Mucosa of rectum (tissue), 2 donors: ENCODE data around the gene CCDC38.
A peak's percentile ranks its signal among the peaks of the same experiment; 100 is the strongest.

Source experiments
- H3K27ac ChIP-seq, 2 donors: one replicate each; pipeline ENCODE4 v1.7.0; 2013; ENCODE audit warnings: inconsistent platforms in 2 of 2, low read depth in 2 of 2, low read length in 2 of 2
- H3K27me3 ChIP-seq, 2 donors: one replicate each; pipeline ENCODE4 v1.7.0; 2013; ENCODE audit warnings: low read length in 2 of 2; ENCODE audit not compliant: control insufficient read depth in 2 of 2, insufficient read depth in 2 of 2
- H3K36me3 ChIP-seq, 2 donors: one replicate each; pipeline ENCODE4 v1.7.0; 2013; ENCODE audit warnings: low read length in 2 of 2; ENCODE audit not compliant: control insufficient read depth in 2 of 2, insufficient read depth in 2 of 2
- H3K4me1 ChIP-seq, 2 donors: one replicate each; pipeline ENCODE4 v1.7.0; 2013; ENCODE audit warnings: low read length in 2 of 2, mild to moderate bottlenecking in 1 of 2; ENCODE audit not compliant: control insufficient read depth in 2 of 2, insufficient read depth in 2 of 2
- H3K4me3 ChIP-seq, 2 donors: one replicate each; pipeline ENCODE4 v1.7.0; 2013; ENCODE audit warnings: low read length in 2 of 2
- H3K9ac ChIP-seq, 2 donors: one replicate each; pipeline ENCODE4 v1.7.0; 2013; ENCODE audit warnings: low read length in 2 of 2, low read depth in 1 of 2, mild to moderate bottlenecking in 1 of 2
- H3K9me3 ChIP-seq, 2 donors: one replicate each; pipeline ENCODE4 v1.7.0; 2013; ENCODE audit warnings: low read length in 2 of 2; ENCODE audit not compliant: control insufficient read depth in 2 of 2
- donor health status: healthy.
- donor health status: Normal muscosa, but diverticular disease.

The CCDC38 gene

DNA sequence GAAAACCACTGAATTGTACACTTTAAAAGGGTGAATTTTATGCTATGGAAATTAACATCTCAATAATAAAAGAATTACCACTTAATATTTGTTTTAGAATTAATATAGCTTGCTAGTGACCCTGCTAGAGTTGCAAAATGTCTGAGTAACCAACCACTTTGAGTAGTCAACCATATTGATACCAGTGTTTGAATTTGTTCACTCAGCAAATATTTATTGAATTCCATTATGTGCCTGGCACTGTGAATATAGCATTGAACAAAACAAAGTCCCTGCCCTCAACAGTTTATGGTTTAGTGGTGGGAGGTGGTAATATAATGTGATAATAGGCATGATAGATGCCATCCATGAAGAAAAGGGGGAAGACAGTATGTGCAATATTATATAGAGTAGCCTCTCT, 79.1 kb downstream of the CCDC38 start:
- Histone ChIP-seq H3K27me3 (no peaks in the 10 kb centered on the region), H3K36me3 (peaks cover 22 to 37% of the 10 kb centered on the region in 2 donors), H3K4me1 (peaks cover 12 to 13% of the 10 kb centered on the region in 2 donors), H3K9me3 (no peaks in the 10 kb centered on the region), H3K4me3 (no peak overlapping the region), H3K27ac (no peak overlapping the region), H3K9ac (no peak overlapping the region)

DNA sequence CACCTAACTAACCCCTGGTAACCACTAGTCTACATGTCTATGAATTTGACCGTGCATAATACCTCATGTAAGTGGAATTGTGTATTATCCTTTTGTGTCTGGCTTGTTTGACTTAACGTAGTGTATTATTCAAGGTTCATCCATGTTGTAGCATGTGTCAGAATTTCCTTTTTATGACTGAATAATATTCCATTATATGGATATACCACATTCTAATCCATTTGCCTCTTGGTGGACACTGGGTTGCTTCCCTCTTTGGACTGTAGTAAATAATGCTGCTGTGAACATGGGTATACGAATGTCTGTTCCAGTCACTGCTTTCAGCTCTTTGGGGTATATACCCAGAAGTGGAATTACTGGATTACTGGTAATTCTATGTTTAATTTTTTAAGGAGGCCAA, 80.4 kb downstream of the CCDC38 start:
- no peaks in the 10 kb centered on the region for H3K27me3 ChIP-seq
- H3K36me3 ChIP-seq = peaks cover 18 to 30% of the 10 kb centered on the region in 2 donors
- H3K9ac ChIP-seq = no peak overlapping the region
- H3K27ac ChIP-seq = no peak overlapping the region
- H3K4me1 ChIP-seq = peaks cover 13 to 14% of the 10 kb centered on the region in 2 donors
- no peaks in the 10 kb centered on the region for H3K9me3 ChIP-seq
- H3K4me3 ChIP-seq = no peak overlapping the region

DNA sequence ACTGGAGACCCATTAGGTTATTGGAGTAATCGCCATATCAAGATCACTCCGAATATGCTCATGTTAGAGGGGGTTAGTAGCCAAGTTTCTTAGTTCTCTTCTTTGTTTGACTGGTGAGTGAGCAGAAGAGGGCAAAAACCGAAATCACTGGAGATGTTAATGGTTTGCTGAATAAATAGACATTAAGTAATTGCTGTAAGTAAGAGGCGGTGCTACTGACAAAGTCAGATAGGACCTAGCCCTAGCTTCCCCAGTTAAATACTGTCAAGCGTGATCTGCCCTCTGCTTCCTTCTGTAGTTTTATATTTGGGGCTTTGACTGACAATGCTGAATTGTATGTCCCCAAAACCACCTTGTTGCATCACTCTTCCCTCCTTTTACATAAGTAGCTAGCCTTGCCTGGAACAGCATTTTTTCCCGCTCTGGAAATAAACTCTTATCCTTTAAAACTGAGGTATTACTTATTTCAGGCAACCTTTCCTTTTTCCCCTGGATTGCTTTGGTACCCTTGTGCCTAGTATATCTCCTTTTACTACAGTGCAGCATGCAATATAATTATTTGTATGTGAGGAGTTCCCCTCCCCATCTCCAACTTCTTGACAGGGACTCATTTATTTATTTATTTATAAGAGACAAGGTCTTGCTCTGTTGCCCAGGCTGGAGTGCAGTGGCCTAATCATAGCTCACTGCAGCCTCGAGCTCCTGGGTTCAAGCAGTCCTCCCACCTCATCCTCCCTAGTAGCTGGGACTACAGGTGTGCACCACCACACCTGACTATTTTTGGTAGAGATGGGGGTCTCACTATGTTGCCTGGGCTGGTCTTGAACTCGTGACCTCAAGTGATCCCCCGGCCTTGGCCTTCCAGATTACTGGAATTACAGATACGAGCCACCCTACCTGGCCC, 82.2 kb downstream of the CCDC38 start:
- H3K9me3 ChIP-seq = no peaks in the 10 kb centered on the region
- H3K27me3 ChIP-seq = no peaks in the 10 kb centered on the region
- H3K4me3 ChIP-seq = peak overlapping the region; percentile 84 to 92
- H3K4me1 ChIP-seq = peaks cover 13 to 14% of the 10 kb centered on the region in 2 donors
- H3K9ac ChIP-seq = peak overlapping the region in 1 of 2 donors; percentile 9
- no peak overlapping the region for H3K27ac ChIP-seq
- H3K36me3 ChIP-seq = peaks cover 14 to 25% of the 10 kb centered on the region in 2 donors

DNA sequence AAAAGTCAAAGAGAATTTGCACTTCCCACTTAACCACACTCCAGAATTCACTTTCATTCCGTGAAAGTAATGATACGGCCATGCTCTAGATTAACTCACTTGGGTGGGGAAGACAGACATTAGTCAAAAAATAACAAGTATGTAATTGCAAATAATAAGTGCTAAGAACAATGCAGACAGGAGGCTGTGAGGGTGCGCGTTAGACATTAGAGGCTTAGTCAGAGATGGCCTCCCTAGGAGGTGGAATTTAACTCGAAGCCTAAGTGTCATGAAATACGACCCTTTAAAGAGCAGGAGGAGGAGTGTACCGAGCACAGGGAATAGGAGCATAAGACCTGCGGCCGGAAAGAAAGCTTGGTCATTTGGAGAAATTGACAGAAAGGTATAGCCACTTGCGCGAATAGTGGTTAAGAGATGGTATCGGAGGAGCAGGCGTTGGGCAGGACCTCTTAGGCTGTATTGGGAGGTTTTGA, 83.0 kb downstream of the CCDC38 start:
- H3K36me3 ChIP-seq = peaks cover 14 to 24% of the 10 kb centered on the region in 2 donors
- H3K4me1 ChIP-seq = peaks cover 13 to 14% of the 10 kb centered on the region in 2 donors
- H3K4me3 ChIP-seq = peak overlapping the region; percentile 84 to 92
- peak overlapping the region; percentile 69 to 74 for H3K27ac ChIP-seq
- H3K9me3 ChIP-seq = no peaks in the 10 kb centered on the region
- no peaks in the 10 kb centered on the region for H3K27me3 ChIP-seq
- peak overlapping the region; percentile 73 to 75 for H3K9ac ChIP-seq

DNA sequence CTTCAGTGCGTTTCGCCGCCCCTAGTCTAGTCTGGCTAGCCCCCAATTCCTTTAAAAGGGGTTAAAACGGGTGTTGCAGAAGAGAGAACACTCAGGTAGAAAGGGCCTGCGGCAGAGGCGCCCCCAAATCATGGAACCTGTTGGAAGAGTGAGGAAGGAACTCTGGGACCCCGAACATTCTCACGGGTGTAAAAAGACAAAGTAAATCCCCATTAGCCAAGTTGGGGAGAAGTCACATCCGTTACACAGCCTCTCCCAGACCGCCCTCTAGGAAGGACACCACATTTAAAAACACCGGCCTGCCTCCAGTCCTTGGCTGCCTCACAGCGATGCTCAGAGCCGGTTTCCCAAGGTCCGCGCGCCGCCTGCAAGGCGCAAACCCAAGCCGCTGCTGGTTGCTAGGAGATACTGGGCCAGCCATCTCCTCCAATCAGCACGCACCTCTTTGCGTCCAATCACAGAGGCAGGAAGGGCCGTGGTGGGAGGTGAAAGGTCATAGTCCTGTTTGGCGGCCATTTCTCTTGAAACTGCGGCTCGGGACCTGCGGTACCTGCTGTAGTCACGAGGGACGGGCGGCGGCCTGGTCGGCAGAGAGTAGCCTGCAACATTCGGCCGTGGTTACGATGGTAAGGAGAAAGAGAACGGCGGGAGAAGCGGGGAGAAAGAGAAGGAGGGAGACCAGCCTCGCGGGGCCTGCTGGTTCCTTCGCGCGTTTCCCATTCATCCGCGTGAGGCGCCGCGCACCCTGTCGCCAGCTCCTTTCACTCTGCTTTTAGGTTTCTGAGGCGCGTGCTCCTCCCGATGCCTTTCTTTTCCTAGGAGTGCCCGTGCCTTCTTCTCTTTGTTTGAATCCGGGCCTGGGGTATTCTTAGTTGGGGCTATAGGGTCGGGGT, 83.7 kb downstream of the CCDC38 start, which contains the start of gene SNRPF:
TSS of gene SNRPF (plus strand) at position 502 of the 893 bp plus-strand sequence. CDS start at position 624, 122 bp downstream.
- H3K4me1 ChIP-seq = peaks cover 13 to 14% of the 10 kb centered on the region in 2 donors
- H3K9me3 ChIP-seq = no peaks in the 10 kb centered on the region
- no peaks in the 10 kb centered on the region for H3K27me3 ChIP-seq
- H3K4me3 ChIP-seq = peak within 1 kb of the TSS; percentile 84 to 92
- peak within 1 kb of the TSS; percentile 73 to 75 for H3K9ac ChIP-seq
- peaks cover 14 to 23% of the 10 kb centered on the region in 2 donors for H3K36me3 ChIP-seq
- peak within 1 kb of the TSS; percentile 69 to 74 for H3K27ac ChIP-seq

DNA sequence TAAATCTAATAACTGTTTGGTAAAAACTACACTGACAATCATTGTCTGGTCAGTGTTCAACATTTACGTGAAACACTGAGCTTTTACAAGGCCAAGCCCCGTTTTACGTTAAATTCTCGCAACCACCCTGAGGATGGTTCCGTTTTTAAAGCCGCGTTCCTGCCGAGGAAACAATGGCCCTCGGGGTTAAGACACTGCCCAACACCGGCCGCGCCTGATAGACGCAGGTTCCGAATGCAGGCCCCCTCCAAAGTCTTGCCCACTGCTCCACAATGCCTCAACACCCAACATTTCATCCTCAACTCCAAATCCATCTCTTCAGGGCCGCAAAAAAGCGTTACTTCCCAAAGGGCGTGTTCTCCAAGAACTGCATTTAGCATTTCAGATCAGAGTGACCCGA, 84.6 kb downstream of the CCDC38 start:
- Histone ChIP-seq H3K4me1 (peaks cover 13 to 14% of the 10 kb centered on the region in 2 donors), H3K9me3 (no peaks in the 10 kb centered on the region), H3K4me3 (no peak overlapping the region), H3K27me3 (no peaks in the 10 kb centered on the region), H3K36me3 (peaks cover 12 to 15% of the 10 kb centered on the region in 2 donors), H3K9ac (no peak overlapping the region), H3K27ac (no peak overlapping the region)

DNA sequence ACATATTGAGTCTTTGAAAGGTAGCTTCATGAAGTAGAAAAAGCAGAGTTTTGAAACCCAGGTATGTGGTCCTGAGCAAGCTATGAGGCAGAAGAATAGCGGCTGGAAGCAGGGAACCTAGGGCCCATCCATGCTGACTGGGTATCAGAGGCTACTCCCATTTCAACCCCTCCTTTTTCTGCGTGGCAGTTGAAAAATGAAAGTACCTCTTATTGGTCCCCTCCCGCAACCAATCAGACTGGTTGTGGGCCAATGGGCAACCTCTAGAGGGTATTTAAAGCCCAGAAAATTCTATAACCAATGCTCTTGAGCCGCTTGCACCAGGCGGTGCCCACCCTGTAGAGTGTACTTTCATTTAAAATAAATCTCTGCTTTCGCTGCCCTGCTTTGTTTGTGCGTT, 85.3 kb downstream of the CCDC38 start:
- no peak overlapping the region for H3K4me3 ChIP-seq
- H3K4me1 ChIP-seq = peaks cover 13 to 14% of the 10 kb centered on the region in 2 donors
- peaks cover 8 to 9% of the 10 kb centered on the region in 2 donors for H3K36me3 ChIP-seq
- no peaks in the 10 kb centered on the region for H3K27me3 ChIP-seq
- H3K27ac ChIP-seq = no peak overlapping the region
- H3K9me3 ChIP-seq = no peaks in the 10 kb centered on the region
- H3K9ac ChIP-seq = no peak overlapping the region

DNA sequence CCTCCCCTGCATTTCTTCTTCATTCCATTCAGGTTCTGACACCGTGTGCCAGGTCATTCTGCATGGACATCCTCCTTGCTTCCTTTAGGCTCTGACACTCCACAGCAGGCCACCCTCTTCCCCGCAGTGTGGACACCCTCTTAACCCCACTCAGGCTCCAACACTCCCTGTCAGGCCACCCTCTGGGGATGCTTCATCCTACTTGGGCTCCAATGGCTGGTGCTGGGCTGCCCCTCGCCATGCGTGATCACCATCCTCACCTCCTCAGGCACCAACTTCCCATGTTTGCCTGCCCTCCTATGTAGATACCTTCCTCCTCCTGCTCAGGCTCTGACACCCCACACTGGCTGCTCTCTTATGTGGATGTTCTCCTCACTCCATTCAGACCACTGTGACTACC, 90.3 kb downstream of the CCDC38 start:
- no peak overlapping the region for H3K4me3 ChIP-seq
- no peak overlapping the region for H3K27ac ChIP-seq
- no peaks in the 10 kb centered on the region for H3K9me3 ChIP-seq
- no peak overlapping the region for H3K9ac ChIP-seq
- H3K36me3 ChIP-seq = no peaks in the 10 kb centered on the region
- no peaks in the 10 kb centered on the region for H3K4me1 ChIP-seq
- no peaks in the 10 kb centered on the region for H3K27me3 ChIP-seq

DNA sequence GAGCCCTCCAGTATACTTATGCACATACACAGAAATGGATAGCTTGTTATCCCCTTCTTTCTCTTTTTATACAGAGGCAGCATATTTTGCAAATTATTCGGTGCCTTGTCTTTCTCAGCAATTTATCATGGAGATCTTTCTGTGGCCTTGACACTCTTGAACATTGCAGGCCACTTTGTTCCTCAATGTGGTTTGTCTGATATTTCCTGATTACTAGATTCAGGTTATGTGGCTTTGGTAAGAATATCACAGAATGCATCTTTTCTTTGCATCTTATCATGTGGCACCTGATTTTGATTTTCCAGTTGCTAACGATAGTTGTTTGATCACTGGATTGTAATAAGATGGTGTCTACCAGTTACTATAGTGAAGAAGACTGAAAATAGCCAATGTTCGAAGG, 90.8 kb downstream of the CCDC38 start:
- Histone ChIP-seq H3K27me3 (no peaks in the 10 kb centered on the region), H3K4me1 (no peaks in the 10 kb centered on the region), H3K4me3 (no peak overlapping the region), H3K9ac (no peak overlapping the region), H3K9me3 (no peaks in the 10 kb centered on the region), H3K27ac (no peak overlapping the region), H3K36me3 (no peaks in the 10 kb centered on the region)
